SU-DHL-6 (cell line): Measurements from ENCODE around the gene FUBP1.

Source experiments
- H2AFZ ChIP-seq: fragments of 200-600 bp; sonication (generic); 2 replicates; pipeline ENCODE4 v1.6.1; 2014; ENCODE audit warnings: low read depth, mild to moderate bottlenecking, moderate library complexity, mixed read lengths, antibody characterized with exemption, low read length; ENCODE audit not compliant: severe bottlenecking
- H3F3A ChIP-seq: fragments of 200-600 bp; shearing (Covaris generic); 2 replicates; pipeline ENCODE4 v1.6.0; 2016; ENCODE audit warnings: antibody characterized with exemption, mild to moderate bottlenecking; ENCODE audit not compliant: insufficient read depth
- H3K27ac ChIP-seq: fragments of 200-600 bp; sonication (generic); 2 replicates; pipeline ENCODE4 v1.5.1; 2016; ENCODE audit warnings: low read depth, mild to moderate bottlenecking, low read length, moderate library complexity, mixed read lengths
- H3K27me3 ChIP-seq: fragments of 200-600 bp; sonication (generic), shearing (Covaris generic); 2 replicates; pipeline ENCODE4 v1.6.0; 2014; ENCODE audit warnings: mild to moderate bottlenecking, low read length
- H3K36me3 ChIP-seq: fragments of 200-600 bp; sonication (generic); 2 replicates; pipeline ENCODE4 v1.6.1; 2014; ENCODE audit warnings: mild to moderate bottlenecking, low read length, mixed read lengths
- H3K4me2 ChIP-seq: fragments of 300-600, 200-600 bp; shearing (Covaris generic), sonication (generic); 2 replicates; pipeline ENCODE4 v1.6.0; 2014; ENCODE audit warnings: low read length, low read depth, mild to moderate bottlenecking; ENCODE audit not compliant: poor library complexity, severe bottlenecking
- H3K4me3 ChIP-seq: fragments of 200-600 bp; sonication (generic); 2 replicates; pipeline ENCODE4 v1.5.1; 2014; ENCODE audit warnings: antibody characterized with exemption, low read length, mild to moderate bottlenecking, mixed read lengths; ENCODE audit not compliant: insufficient read depth, poor library complexity, severe bottlenecking
- H3K79me2 ChIP-seq: fragments of 200-600 bp; sonication (generic); 2 replicates; pipeline ENCODE4 v1.6.1; 2014; ENCODE audit warnings: mild to moderate bottlenecking, low read length, moderate library complexity; ENCODE audit not compliant: insufficient read depth
- H3K9ac ChIP-seq: fragments of 200-600 bp; sonication (generic); 2 replicates; pipeline ENCODE4 v1.7.0; 2014; ENCODE audit warnings: mild to moderate bottlenecking, low read length
- H3K9me2 ChIP-seq: fragments of 200-600 bp; sonication (generic); replicated peaks from 2 replicates; pipeline ENCODE4 v1.6.1; 2014; ENCODE audit warnings: low read length; ENCODE audit not compliant: insufficient read depth
- H3K9me3 ChIP-seq: fragments of 200-600 bp; sonication (generic); 2 replicates; pipeline ENCODE4 v1.6.1; 2014; ENCODE audit warnings: low read length, mixed read lengths; ENCODE audit not compliant: insufficient read depth
- H4K20me1 ChIP-seq: fragments of 200-600 bp; sonication (generic); 2 replicates; pipeline ENCODE4 v1.6.1; 2014; ENCODE audit warnings: low read depth, mild to moderate bottlenecking, antibody characterized with exemption, low read length, moderate library complexity, mixed read lengths
- CTCF ChIP-seq: fragments of 200-600 bp; sonication (generic); IDR thresholded peaks from one replicate; pipeline ENCODE4 v1.5.1; 2017; ENCODE audit warnings: antibody characterized with exemption, mild to moderate bottlenecking, low read length, moderate library complexity; ENCODE audit not compliant: insufficient read depth, poor library complexity, severe bottlenecking
- EZH2phosphoT487 ChIP-seq: fragments of 200-600 bp; sonication (generic), shearing (Covaris generic); conservative IDR thresholded peaks from 2 replicates; pipeline ENCODE4 v1.6.1; 2018; ENCODE audit warnings: mild to moderate bottlenecking, antibody characterized with exemption, low read length, moderate library complexity, mixed read lengths

The FUBP1 gene

GRCh38 chr1:77940921-77941570 is 37.8 kb downstream of the FUBP1 start:
- TF ChIP-seq CTCF (no peak), EZH2phosphoT487 (no peak)
- no peak overlapping the region for H3K4me2 ChIP-seq
- H3K9ac ChIP-seq, result no peak overlapping the region
- no peak overlapping the region for H3K27ac ChIP-seq
- no peaks in the 10 kb centered on the region for H3K9me2 ChIP-seq
- no peaks in the 10 kb centered on the region for H3K79me2 ChIP-seq
- no peaks in the 10 kb centered on the region for H3K9me3 ChIP-seq
- 0 out of 2 replicates have a peak, but pooled peaks cover 11% of the 10 kb centered on the region for H4K20me1 ChIP-seq
- H3F3A ChIP-seq, result peaks cover 66% of the 10 kb centered on the region
- no peaks in the 10 kb centered on the region for H3K27me3 ChIP-seq
- no peak overlapping the region for H3K4me3 ChIP-seq
- H3K36me3 ChIP-seq, result peaks cover 39% of the 10 kb centered on the region
- H2AFZ ChIP-seq, result no peak overlapping the region

- Histone ChIP-seq H3K27me3 (no peaks in the 10 kb centered on the region), H3K4me2 (no peak overlapping the region), H3F3A (peaks cover 47% of the 10 kb centered on the region), H2AFZ (no peak overlapping the region), H3K9me3 (no peaks in the 10 kb centered on the region), H4K20me1 (0 out of 2 replicates have a peak, but pooled peaks cover 4% of the 10 kb centered on the region), H3K27ac (no peak overlapping the region), H3K4me3 (no peak overlapping the region), H3K9me2 (no peaks in the 10 kb centered on the region), H3K79me2 (no peaks in the 10 kb centered on the region), H3K36me3 (peaks cover 15% of the 10 kb centered on the region), H3K9ac (no peak overlapping the region)
- no peak for TF ChIP-seq EZH2phosphoT487
- no peak for TF ChIP-seq CTCF
Observed at GRCh38 chr1:77938651-77939050, 40.2 kb downstream of the FUBP1 start.

- Histone ChIP-seq H2AFZ (no peak overlapping the region), H3K4me3 (no peak overlapping the region), H4K20me1 (no peaks in the 10 kb centered on the region), H3F3A (no peaks in the 10 kb centered on the region), H3K9me2 (no peaks in the 10 kb centered on the region), H3K9ac (no peak overlapping the region), H3K27ac (no peak overlapping the region), H3K36me3 (no peaks in the 10 kb centered on the region), H3K79me2 (no peaks in the 10 kb centered on the region), H3K9me3 (no peaks in the 10 kb centered on the region), H3K27me3 (no peaks in the 10 kb centered on the region), H3K4me2 (no peak overlapping the region)
- no peak for TF ChIP-seq CTCF
- TF ChIP-seq EZH2phosphoT487, result no peak
Observed at GRCh38 chr1:77929806-77930205, 49.1 kb downstream of the FUBP1 start.
